GM12874 (cell line): ENCODE measurements around the gene ZHX3.

ENCODE experiments used
- TF ChIP-seq, protein P1 (sequence below): IDR thresholded peaks from 2 replicates; pipeline ENCODE4 v1.5.1; 2011; ENCODE audit warnings: low read depth, mild to moderate bottlenecking, control low read depth, low read length, moderate library complexity; ENCODE audit not compliant: insufficient read depth

ZHX3 gene

GRCh38 chr20:41350408-41350962 lies 33.0 kb upstream of the ZHX3 start:
- TF ChIP-seq, protein P1, sequence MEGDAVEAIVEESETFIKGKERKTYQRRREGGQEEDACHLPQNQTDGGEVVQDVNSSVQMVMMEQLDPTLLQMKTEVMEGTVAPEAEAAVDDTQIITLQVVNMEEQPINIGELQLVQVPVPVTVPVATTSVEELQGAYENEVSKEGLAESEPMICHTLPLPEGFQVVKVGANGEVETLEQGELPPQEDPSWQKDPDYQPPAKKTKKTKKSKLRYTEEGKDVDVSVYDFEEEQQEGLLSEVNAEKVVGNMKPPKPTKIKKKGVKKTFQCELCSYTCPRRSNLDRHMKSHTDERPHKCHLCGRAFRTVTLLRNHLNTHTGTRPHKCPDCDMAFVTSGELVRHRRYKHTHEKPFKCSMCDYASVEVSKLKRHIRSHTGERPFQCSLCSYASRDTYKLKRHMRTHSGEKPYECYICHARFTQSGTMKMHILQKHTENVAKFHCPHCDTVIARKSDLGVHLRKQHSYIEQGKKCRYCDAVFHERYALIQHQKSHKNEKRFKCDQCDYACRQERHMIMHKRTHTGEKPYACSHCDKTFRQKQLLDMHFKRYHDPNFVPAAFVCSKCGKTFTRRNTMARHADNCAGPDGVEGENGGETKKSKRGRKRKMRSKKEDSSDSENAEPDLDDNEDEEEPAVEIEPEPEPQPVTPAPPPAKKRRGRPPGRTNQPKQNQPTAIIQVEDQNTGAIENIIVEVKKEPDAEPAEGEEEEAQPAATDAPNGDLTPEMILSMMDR, result no peak

DNA sequence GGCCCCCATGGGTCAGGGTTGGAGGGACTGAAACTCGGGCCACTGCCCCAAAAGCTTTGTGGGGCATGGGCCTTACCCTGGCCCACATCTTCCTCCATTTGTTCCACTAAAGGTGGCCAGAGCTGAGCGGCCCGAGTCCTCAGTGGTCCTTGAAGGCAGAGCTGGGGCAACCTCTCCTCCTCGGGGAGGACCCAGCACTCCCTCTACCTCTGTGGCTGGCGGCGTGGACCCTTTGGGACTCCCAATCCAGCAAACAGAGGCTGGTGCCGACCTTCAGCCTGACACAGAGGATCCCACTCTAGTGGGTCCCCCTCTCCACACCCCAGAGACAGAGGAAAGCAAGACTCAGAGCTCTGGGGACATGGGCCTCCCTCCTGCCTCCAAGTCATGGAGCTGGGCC lies 32.4 kb upstream of the ZHX3 start:
- TF ChIP-seq, protein P1, result no peak

DNA sequence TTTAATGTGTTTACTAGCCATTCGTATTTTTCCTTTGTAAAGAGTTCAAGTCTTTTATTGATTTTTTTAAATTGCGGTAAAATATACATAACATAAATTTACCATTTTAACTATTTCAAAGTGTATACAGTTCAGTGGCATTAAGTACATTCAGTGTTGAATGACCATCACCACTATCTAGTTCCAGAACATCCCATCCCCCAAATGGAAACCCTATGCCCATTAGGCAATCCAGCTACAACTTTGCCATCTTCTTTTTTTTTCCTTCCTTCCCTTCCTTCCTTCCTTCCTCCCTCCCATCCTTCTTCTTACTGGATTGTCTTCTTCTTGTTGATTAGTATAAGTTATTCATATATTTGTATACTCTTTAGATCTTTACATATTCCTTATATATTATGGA lies 31.7 kb upstream of the ZHX3 start:
- TF ChIP-seq, protein P1, result no peak

- TF ChIP-seq, protein P1, result no peak
These were observed 31.1 kb upstream of the ZHX3 start for GRCh38 chr20:41348430-41349172.

DNA sequence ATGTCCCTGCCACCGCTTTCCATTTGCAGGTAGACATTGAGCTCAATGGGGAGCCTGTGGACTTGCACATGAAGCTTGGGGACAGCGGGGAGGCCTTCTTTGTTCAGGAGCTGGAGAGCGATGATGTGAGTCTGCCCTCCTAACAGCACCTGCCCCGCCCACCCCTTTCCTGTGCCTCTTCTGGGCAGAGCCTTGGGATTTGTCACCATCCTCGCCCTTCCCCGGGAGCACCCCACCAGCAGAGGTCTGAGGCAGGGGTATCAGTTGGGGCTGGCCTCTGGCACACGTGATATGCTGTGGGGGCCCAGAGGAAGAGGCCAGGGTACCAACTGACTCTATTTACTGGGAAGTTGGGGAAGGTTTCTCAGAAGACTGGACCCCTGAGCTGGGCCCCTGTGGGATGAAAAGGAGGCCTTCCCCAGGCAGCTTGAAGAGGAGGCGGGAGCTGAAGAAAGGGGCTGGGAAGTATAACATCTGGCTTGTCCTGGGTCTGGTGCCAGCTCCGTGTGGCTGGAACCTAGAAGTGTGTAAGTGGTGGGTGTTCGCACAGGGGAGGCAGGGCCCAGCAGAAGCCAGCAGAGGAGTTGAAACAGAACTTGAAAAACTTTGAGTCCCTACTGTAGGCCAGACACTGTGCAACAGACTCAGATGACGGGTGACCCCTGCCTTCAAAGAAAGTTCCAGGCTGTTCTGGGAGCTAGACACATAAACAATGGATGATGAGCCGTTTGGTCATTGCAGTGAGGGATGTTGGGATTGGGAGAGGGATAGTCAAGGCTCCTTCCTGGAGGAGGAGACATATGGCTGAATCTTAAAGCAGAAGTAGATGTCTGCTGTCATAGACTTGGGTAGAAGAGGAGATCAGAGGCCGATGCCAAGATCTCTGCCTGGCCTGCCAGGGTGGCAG lies 30.2 kb upstream of the ZHX3 start:
- TF ChIP-seq, protein P1, result no peak

- TF ChIP-seq, protein P1, result no peak
These were observed 28.2 kb upstream of the ZHX3 start for GRCh38 chr20:41345729-41346067.

DNA sequence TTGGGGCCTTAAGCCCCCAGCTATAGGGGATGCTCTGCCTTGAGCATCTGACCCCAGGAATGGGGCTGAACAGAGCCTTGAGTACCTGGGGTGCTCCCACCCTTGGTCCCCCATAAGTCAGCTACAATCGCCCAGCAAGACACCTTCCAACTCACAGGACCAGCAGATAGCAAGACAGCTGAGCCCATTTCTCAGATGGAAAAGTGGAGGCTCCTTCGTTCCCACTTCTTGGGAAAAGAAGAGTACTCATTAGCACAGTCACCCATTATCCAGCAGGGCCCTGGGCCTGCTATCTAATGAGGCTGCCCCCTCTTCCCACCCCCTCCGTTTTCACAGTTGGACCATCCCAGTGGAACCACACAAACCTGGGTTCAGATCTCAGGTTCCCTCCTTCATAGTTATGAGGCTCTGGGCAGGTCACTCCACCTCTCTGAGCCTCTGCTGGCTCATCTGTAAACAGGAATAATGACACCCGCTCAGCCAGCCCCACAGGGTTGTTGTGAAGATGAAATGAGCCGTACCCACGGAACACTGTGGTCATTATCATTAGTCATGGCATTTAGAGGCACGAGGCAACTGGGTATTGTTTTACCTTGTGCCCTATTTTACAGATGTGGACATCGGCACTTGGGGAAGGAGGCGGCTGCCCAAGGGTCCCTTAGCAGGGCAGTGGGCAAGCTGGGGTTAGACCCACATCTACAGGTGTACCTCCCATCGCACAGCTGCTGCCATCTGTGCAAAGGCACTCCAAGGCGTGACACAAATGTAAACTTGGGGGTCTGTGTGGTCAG lies 27.6 kb upstream of the ZHX3 start:
- TF ChIP-seq, protein P1, result no peak
